ENCODE measurements around the gene KCNE3.
A peak's percentile ranks its signal among the peaks of the same experiment; 100 is the strongest.

Gene KCNE3

DNA sequence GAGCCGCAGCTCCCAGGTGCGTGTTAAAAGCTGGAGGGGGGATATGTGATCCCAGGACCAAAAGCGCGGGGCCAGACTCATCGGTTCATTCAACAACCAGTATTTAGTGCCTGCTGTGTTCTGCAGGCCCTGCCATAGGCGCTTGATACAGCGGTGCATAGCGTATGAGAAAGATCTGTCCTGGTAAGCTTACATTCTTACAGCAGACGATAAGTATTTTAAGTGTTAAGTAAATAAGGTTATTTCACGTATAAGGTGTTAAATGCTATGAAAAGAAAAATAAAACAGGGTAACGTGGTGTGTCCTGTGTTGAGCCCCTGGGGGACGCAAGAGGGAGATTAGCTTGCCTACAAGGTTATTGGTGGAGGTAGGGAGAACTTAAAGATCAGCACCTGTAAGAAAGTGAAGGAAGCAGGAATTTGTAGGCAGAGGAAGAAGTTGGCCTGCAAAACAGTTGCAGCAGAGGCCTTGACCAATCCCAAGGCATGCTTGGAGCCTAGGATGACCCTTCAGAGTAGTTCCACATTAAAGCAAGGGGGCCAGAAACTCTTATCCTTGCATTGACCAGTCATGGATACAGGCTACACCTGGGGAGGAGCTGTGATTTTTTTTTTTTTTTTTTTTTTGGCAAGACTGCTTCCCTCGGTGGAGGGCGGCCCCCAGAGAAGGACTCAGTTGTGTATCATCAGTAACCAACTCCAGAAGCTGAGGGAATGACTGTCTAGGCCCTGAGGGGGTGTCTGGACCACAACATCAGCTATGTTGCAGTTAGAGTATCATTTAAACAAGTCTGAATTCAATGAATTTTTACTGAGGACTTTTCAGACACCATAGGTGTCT is 26.7 kb upstream of the KCNE3 start:
- TF ChIP-seq, protein P1, sequence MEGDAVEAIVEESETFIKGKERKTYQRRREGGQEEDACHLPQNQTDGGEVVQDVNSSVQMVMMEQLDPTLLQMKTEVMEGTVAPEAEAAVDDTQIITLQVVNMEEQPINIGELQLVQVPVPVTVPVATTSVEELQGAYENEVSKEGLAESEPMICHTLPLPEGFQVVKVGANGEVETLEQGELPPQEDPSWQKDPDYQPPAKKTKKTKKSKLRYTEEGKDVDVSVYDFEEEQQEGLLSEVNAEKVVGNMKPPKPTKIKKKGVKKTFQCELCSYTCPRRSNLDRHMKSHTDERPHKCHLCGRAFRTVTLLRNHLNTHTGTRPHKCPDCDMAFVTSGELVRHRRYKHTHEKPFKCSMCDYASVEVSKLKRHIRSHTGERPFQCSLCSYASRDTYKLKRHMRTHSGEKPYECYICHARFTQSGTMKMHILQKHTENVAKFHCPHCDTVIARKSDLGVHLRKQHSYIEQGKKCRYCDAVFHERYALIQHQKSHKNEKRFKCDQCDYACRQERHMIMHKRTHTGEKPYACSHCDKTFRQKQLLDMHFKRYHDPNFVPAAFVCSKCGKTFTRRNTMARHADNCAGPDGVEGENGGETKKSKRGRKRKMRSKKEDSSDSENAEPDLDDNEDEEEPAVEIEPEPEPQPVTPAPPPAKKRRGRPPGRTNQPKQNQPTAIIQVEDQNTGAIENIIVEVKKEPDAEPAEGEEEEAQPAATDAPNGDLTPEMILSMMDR (conservative IDR thresholded peaks at IDR 0.05; ENCODE audit: control insufficient read depth, insufficient read depth, low read depth, low read length) = no peak
- DNase-seq (ENCODE audit: low read depth) = peak; percentile 87
- H3K4me3 ChIP-seq (ENCODE audit: control insufficient read depth, low read depth, low read length) = peak overlapping the region; percentile 52

DNA sequence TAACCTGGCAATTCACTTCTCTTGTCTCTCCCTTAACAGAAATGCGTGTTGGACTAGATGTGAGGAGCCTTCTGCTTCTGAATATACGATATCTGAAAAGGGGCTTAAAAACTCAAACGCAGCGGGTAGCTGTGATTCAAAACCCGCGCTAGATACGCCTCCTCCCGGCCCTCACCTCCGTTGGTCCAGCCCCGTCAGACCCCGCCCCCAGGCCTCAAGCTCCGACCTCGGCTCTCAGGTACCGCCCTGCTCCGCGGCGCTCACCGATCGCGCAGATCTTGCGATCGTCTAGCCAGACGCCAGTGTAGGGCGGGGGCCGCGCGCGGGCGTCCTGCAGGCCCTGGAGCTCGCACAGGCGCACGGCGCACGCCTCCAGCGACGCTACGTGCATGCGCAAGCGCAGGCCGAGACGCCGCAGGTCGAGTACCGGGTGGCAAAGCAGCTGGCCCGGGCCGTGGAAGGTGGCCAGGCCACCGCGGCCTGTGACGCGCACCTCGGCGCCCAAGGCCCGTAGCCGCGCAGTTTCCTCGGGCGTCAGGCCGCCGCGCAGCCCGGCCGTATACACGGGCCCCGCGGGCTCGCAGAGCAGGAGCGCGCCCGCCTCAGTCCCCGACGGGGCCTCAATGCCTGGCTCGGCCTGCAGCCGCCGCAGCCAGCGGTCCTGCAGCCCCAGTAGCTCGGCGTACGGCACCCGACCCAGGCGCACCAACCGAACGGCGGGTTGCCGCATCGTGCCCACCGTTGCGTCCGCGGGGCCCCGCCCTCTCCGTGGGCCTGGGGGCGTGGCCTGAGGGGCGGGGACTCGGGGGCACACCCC is 25.8 kb upstream of the KCNE3 start, which contains the start of gene LIPT2:
TSS of gene LIPT2 (minus strand) at position 751 of the 817 bp plus-strand sequence. CDS start at position 730, 21 bp downstream.
- TF ChIP-seq, protein P1 (conservative IDR thresholded peaks at IDR 0.05; ENCODE audit: control insufficient read depth, insufficient read depth, low read depth, low read length) = no peak
- DNase-seq (ENCODE audit: low read depth) = peak; percentile 96
- H3K4me3 ChIP-seq (ENCODE audit: control insufficient read depth, low read depth, low read length) = peak within 1 kb of the TSS; percentile 52

DNA sequence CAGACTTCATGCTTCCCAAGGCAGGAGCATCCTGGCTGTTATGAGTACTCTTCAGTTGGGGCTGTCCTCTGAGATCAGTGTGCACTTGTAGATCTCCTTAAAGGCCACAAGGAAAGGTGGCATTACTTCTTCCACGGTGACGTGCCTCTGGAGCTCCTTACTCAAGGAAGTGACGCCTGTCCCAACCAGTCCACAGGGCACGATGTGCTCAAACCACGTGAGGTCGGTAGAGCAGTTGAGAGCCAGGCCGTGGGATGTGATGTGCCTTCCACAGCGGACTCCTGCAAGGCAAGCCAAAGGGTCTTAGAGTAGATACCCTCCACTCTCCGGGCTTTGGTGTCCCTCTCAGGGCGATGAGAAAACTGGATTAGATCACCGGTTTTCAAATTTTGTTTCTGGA is 24.7 kb upstream of the KCNE3 start:
- no peak for DNase-seq (ENCODE audit: low read depth)

DNA sequence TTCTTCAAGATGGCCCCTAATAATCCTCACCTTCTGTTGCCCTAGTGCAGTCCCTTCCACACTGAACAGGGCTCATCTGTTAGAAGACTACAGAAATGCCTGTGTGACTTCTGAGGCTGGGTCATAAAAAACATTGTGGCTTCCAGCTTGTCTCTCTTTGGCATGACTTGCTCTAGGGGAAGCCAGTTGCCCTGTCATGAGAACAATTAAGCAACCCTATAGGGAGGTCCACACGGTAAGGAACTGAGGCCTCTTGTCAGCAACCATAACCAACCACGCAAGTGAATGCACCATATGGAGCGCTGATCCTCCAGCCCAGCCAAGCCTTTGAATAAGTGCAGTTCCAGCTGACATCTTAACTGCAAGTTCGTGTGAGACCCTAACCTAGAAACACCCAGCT is 23.6 kb upstream of the KCNE3 start:
- no peak for DNase-seq (ENCODE audit: low read depth)
- TF ChIP-seq, protein P1 (conservative IDR thresholded peaks at IDR 0.05; ENCODE audit: control insufficient read depth, insufficient read depth, low read depth, low read length) = no peak
- no peak overlapping the region for H3K4me3 ChIP-seq (ENCODE audit: control insufficient read depth, low read depth, low read length)

More for the DNA sequence above, 24.7 kb upstream of the KCNE3 start:
- TF ChIP-seq, protein P1 (conservative IDR thresholded peaks at IDR 0.05; ENCODE audit: control insufficient read depth, insufficient read depth, low read depth, low read length) = no peak
- H3K4me3 ChIP-seq (ENCODE audit: control insufficient read depth, low read depth, low read length) = no peak overlapping the region

DNA sequence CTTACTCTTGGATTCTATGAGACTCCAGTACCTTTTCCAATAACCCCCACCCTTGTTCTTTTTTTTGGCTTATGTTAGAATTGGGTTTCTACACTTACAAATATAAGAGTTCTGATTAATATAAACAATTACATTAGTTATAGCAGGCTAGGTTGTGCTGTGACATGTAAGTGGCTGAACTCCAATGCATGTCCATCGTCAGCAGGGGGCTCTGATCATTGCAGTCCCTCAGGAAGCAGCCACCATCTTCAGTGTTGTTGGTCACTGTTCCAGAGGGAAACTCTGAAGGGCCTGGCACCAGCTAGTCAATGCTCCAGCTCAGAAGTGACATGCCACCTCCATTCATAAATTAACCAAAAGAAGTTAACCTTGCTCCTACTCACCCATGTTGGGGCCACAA is 20.5 kb upstream of the KCNE3 start:
- TF ChIP-seq, protein P1 (conservative IDR thresholded peaks at IDR 0.05; ENCODE audit: control insufficient read depth, insufficient read depth, low read depth, low read length) = no peak
- no peak overlapping the region for H3K4me3 ChIP-seq (ENCODE audit: control insufficient read depth, low read depth, low read length)
- DNase-seq (ENCODE audit: low read depth) = peak; percentile 10

DNA sequence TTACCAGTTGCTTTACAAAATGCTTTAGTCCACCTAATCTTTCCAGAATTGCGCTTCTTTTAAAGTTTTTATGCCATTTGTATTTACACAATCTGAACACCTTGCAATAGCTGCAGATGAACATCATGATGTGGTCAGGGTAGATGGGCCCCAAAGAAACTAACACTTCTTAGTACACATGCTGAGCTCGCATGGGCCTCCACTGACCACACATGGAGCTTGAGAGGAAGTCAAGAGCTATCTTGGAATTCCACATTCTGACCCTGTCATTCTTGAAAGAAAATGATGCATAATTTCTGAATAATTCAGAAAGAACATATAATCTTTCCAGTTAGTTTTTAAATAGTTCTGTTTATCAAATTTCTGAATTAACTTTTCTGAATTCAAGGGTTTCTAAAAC is 18.5 kb upstream of the KCNE3 start:
- TF ChIP-seq, protein P1 (conservative IDR thresholded peaks at IDR 0.05; ENCODE audit: control insufficient read depth, insufficient read depth, low read depth, low read length) = no peak
- no peak overlapping the region for H3K4me3 ChIP-seq (ENCODE audit: control insufficient read depth, low read depth, low read length)
- no peak for DNase-seq (ENCODE audit: low read depth)
